Measurements from ENCODE around the gene MIB2.

DNA sequence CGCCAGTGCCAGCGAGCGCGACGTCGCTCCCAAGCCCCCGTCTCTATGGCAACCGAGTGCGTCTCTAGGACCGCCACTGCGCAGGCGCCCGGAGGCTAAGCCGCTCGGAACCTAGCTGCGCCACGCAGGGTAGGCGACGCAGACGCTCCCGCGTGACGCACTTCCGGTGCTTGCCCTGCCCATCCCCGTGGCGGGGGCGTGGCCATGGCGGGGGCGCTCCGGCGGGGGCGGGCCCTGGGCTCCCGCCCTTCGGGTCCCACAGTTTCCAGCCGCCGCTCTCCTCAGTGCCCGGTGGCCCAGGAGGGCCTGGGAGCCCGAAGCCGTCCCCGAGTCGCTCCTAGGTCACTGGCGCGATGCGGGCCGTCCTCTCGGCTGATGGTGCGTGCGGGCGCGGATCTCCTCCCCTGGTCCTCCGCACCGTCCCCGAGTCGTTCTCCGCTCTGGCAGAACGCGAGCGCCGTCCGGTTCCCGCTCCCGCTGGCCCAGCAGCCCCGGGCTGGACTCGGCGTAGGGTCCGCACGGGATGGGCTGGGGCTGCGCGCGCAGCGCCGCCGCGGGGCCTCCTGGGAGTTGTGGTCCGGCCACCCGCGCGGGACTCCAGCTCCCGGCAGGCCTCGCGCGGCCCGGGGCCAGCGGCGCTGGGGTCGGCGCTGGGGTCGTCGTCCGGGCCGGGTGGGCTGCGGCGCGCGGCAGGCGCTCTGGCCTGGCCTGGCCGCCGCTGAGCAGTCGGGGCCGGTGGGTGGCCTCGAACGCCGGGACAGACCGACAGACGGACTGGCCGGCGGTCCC is at the start of gene MIB2:
- TF ChIP-seq POLR2A (IDR thresholded peaks at IDR 0.05) (no peak), EP300 (IDR thresholded peaks at IDR 0.05) (no peak), POLR2AphosphoS5 (IDR thresholded peaks at IDR 0.05) (peak; percentile 80 to 89 (median 85))
- TF ChIP-seq, protein P1, sequence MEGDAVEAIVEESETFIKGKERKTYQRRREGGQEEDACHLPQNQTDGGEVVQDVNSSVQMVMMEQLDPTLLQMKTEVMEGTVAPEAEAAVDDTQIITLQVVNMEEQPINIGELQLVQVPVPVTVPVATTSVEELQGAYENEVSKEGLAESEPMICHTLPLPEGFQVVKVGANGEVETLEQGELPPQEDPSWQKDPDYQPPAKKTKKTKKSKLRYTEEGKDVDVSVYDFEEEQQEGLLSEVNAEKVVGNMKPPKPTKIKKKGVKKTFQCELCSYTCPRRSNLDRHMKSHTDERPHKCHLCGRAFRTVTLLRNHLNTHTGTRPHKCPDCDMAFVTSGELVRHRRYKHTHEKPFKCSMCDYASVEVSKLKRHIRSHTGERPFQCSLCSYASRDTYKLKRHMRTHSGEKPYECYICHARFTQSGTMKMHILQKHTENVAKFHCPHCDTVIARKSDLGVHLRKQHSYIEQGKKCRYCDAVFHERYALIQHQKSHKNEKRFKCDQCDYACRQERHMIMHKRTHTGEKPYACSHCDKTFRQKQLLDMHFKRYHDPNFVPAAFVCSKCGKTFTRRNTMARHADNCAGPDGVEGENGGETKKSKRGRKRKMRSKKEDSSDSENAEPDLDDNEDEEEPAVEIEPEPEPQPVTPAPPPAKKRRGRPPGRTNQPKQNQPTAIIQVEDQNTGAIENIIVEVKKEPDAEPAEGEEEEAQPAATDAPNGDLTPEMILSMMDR (IDR thresholded peaks at IDR 0.05): no peak

Measured in stomach (tissue), 4 donors.